Omental fat pad (tissue), 4 donors: ENCODE results near the gene MYBPC2. TPM values are rescaled to one million over a fixed set of nuclear protein-coding genes. Genes with fewer than 3 reads are reported as not detected.

ENCODE experiments used
- ATAC-seq: fragments of 150-250 bp; one replicate; pipeline ENCODE4 v1.9.1; 2016; ENCODE audit warnings: mild to moderate bottlenecking, moderate library complexity; ENCODE audit not compliant: low FRiP score
- DNase-seq: peaks from one replicate; pipeline ENCODE4 v3.0.0-alpha.2; 2019; ENCODE audit warnings: low spot score
- total RNA-seq, 4 donors: library from RNA; depleted of rRNA; stranded (reverse); fragments of >200 nt; gene quantifications; one replicate each; pipeline ENCODE4 v1.1.0, GENCODE V29; 2016
- TF ChIP-seq, protein P1 (sequence below), 3 donors: fragments of 450-650 bp; IDR thresholded peaks; one replicate each; pipeline ENCODE4 v1.5.1; 2016 to 2017; ENCODE audit warnings: antibody characterized with exemption in 3 of 3, mild to moderate bottlenecking in 3 of 3, moderate library complexity in 2 of 3

MYBPC2 gene
- total RNA-seq, 4 donors from 2014 or later: 0.09 to 0.12 TPM; not detected in 2

DNA sequence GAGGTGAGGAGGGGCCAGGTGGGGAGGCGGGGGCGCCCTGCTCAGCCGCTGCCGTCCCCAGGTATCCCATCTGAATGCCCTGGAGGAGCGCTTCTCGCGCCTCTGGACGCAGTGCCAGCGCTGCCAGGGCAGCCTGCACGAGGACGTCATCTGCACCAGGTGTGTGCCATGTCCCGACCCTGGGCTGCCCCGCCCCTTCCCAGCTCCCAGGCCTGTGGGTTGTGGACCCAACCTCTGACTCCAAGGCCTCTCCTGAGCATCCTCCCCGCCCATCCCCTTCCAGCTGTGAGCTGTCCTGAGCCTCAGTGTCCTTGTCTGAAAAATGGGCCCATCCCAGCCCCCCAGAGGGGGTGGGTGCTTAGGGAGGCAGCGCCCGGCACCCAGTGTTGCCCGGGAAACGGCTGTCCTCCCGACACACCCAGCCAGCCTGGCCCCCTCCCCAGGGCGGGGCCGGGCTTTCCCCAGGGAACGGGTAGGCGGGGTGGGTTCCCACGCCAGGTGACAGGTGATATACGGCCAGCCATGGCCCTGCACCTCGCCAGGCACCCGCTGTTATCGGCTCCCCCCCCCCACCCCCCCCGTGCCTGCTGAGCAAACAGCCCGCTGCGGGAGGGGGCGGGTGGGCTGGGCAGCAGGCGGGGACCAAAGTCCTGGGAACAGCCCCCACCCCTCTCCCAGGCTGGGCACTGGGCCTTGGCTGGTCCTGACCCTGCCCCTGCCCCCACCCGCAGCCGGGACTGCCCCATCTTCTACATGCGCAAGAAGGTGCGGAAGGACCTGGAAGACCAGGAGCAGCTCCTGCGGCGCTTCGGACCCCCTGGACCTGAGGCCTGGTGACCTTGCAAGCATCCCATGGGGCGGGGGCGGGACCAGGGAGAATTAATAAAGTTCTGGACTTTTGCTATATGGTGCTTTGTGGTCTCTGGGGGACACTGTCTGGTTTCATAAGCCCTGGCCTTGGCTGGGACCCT is 15.3 kb upstream of the MYBPC2 start:
- TF ChIP-seq, protein P1, sequence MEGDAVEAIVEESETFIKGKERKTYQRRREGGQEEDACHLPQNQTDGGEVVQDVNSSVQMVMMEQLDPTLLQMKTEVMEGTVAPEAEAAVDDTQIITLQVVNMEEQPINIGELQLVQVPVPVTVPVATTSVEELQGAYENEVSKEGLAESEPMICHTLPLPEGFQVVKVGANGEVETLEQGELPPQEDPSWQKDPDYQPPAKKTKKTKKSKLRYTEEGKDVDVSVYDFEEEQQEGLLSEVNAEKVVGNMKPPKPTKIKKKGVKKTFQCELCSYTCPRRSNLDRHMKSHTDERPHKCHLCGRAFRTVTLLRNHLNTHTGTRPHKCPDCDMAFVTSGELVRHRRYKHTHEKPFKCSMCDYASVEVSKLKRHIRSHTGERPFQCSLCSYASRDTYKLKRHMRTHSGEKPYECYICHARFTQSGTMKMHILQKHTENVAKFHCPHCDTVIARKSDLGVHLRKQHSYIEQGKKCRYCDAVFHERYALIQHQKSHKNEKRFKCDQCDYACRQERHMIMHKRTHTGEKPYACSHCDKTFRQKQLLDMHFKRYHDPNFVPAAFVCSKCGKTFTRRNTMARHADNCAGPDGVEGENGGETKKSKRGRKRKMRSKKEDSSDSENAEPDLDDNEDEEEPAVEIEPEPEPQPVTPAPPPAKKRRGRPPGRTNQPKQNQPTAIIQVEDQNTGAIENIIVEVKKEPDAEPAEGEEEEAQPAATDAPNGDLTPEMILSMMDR (IDR thresholded peaks at IDR 0.05): no peak
- DNase-seq: no peak
- no peak for ATAC-seq

DNA sequence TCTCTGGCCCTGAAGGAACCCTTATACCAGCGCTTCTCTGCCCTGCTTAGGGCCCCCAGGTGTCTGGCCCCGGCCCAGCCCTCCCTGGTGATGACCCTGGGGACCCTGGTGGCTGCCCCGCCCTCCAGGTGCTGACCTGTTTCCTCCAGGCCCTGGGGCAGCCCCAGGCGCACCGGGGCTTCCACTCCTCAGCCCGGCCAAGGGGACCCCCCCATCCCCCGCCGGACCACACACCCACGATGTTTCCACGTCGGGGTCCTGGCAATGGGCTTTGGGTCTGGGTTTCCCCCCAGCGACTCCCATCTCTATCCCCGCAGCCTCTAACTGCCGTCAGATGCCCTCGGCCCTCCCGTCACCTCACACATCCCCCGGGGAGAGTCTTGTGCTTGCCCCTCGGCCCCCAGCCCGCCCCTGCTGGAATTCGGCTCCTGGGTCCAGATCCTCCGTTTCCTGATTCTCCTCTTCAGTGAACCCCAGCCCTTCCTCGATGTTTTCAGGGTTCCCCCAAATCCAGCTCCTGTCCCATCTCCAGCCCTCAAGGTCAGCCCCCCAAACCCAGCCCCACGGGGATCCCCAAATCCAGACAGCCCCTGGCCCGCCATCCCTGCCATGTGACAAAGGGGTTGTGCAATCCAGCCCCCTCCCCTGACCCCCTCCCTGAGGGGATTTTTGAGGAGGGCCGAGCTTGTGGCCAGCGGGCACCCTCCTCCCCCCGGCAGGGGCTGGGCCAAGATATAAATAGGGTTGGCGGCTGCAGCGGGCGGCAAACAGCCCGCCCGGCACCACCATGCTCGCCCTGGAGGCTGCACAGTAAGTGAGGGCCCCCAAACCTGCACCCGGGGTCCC is 14.3 kb upstream of the MYBPC2 start, which contains the start of gene SPIB:
SPIB (plus strand) TSS at position 763 of the 846 bp plus-strand sequence; CDS start at position 788, 25 bp downstream.
- ATAC-seq (no peak), DNase-seq (no peak)
- TF ChIP-seq, protein P1 (IDR thresholded peaks at IDR 0.05): no peak

DNA sequence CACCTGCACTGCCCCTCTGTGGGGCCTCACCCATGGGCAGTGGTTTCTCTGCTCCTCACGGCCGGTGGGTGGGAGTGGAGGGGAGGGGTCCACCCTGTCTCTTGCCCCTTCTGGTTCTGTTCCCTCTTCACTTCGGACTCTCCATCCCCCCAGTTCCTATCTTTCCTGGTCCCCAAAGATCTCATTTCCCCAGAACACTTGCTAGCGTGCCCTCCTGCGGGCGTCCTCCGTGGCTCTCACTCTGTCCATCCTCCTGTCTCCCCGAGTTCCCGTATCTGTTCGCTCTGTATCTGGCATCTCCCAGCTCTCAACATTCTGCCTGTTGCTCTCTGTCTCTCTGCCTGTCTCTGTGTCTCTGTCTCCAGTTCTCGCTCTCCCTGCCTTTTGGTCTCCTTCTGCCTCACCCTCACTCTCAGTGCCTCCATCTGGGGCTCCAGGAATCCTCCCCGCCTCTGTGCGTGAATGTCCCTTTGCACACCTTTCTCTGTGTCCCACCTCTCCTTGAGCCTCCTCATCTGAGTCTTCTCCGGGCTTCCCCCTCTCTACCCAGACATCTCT is 13.6 kb upstream of the MYBPC2 start:
- no peak for DNase-seq
- TF ChIP-seq, protein P1 (IDR thresholded peaks at IDR 0.05): no peak
- ATAC-seq: no peak

DNA sequence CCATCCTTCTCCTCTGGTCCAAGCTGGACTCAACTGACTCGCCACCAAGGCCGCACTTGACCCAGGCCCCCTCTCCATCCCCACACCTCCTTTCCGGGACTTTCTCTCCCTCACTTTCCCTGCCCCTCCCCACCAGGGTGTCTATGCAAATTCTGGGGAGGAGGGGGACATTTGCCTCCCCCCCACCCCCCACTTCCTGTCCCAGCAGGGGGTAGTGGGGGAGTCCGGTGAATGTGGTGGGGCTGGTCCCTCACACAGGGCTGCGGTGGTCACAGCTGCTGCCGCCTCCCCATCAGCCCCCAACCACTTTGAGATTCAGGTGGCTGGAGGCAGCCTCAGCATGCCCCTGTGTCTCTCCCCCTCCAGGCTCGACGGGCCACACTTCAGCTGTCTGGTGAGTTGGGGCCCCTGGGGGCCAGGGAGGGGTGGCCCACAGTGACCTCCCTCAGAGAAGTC is 13.1 kb upstream of the MYBPC2 start:
- TF ChIP-seq, protein P1 (IDR thresholded peaks at IDR 0.05): no peak
- no peak for ATAC-seq

DNA sequence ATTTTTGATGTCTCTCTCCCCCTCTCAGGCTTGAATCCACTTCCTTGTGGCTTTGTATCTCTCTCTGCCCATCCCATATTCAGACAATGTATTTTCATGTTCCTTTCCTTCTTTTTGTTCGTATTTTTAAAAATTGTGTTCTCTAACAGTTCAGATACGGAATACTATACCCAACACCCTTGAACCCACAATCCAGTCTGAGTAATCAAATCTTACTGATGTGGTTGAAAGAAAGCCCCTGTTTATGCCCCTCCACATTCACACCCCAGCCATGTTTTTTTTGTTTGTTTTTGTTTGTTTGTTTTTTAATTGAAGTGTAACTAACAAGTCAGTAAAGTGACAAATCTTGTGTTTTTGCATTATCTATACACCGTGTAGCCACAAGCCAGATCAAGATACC is 12.6 kb upstream of the MYBPC2 start:
- ATAC-seq (no peak), DNase-seq (no peak)
- TF ChIP-seq, protein P1 (IDR thresholded peaks at IDR 0.05): no peak

More for the DNA sequence above, 13.1 kb upstream of the MYBPC2 start:
- DNase-seq: no peak

DNA sequence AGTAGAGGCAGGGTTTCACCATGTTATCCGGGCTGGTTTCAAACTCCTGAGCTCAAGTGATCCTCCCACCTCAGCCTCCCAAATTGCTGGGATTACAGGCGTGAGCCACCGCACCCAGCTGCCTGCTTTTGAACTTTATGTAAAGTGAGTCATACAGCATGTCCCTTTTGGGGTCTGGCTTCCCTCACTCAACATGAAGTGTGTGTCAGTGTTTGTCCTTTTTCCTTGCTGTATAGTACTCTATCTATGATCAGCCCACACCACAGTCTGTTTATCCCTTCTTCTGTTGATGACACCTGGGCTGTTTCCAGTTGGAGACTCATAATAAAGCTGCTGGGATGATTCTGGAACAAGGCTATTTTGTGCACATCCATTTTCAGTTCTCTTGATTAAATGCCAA is 11.9 kb upstream of the MYBPC2 start:
- DNase-seq: no peak
- no peak for ATAC-seq
- TF ChIP-seq, protein P1 (IDR thresholded peaks at IDR 0.05): no peak
